Fibroblast of mammary gland (primary cell): ENCODE data around the gene ELANE.

ENCODE experiments used
- DNase-seq: peaks from one replicate; pipeline ENCODE4 v3.0.0-alpha.2; 2010; ENCODE audit warnings: low read depth
- H3K4me3 ChIP-seq: 2 replicates; pipeline ENCODE4 v1.5.1; 2011; ENCODE audit warnings: low read depth, mild to moderate bottlenecking, low read length, moderate library complexity; ENCODE audit not compliant: control insufficient read depth
- TF ChIP-seq, protein P1 (sequence below): conservative IDR thresholded peaks from 2 replicates; pipeline ENCODE4 v1.5.1; 2011; ENCODE audit warnings: low read depth, low read length, inconsistent platforms; ENCODE audit not compliant: control insufficient read depth, insufficient read depth

The ELANE gene

DNA sequence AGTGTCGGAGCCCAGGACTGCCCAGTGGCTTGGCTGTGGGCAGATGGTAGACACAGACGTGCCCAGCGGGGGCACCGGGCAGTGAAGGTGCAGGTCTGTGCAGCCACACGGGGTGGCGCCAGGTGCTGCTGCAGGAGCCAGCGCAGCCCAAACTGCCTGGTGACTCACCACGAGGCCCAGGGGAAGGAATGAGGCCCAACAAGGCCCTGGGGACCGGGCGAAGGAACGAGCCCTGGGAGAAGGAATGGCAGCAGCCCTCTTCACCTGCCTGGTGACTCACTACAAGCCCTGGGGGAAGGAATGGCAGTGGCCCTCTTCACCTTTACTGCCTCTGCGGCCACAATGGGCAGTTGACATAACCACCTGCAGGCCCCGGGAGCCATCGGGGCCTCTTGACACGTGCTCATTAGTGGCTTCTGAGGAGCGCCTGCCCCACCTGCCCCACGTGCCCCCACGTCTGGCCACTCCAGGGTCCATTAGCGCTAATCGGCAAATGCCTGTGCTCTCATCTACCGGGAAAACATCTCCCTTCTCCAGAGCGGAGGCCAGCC lies 31.6 kb downstream of the ELANE start:
- TF ChIP-seq, protein P1, sequence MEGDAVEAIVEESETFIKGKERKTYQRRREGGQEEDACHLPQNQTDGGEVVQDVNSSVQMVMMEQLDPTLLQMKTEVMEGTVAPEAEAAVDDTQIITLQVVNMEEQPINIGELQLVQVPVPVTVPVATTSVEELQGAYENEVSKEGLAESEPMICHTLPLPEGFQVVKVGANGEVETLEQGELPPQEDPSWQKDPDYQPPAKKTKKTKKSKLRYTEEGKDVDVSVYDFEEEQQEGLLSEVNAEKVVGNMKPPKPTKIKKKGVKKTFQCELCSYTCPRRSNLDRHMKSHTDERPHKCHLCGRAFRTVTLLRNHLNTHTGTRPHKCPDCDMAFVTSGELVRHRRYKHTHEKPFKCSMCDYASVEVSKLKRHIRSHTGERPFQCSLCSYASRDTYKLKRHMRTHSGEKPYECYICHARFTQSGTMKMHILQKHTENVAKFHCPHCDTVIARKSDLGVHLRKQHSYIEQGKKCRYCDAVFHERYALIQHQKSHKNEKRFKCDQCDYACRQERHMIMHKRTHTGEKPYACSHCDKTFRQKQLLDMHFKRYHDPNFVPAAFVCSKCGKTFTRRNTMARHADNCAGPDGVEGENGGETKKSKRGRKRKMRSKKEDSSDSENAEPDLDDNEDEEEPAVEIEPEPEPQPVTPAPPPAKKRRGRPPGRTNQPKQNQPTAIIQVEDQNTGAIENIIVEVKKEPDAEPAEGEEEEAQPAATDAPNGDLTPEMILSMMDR: no peak
- H3K4me3 ChIP-seq: no peak overlapping the region
- DNase-seq: no peak

DNA sequence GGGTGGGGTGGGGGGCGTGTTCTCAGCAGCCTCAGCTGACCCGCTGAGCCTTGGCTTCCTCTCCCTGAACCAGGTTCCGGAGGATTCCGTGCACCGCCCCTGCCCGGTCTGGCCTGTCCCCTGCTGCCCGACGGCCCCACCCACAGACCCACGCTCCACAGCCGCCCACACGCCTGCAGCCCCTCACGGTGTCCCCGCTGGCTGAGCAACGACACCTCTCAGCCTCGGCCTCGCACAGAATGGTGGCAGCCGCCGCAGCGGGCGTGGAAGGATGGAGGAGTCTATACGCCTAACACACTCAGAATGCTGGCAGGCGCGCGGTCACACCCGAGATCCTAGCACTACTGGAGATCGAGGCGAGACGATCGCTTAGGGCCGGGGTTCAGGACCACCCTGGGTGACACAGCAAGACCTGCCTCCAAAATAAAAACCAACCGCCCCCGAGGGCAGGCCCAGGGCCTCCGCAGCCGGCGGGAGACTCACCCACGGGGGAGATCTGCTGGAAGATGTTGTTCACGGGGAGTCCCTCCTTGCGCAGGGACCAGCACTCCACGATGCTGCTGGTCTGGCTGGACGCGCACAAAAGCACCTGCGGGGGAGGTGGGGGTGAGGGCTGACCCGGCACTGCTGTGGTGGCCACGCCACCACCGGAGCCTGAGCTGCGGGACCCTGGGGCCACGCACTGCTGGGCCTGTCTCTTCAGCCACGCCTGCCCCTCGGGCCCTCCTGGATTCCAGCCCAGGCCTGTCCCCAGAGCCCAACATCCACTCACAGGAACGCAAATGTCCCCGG lies 32.5 kb downstream of the ELANE start:
- TF ChIP-seq, protein P1: no peak
- DNase-seq: no peak

DNA sequence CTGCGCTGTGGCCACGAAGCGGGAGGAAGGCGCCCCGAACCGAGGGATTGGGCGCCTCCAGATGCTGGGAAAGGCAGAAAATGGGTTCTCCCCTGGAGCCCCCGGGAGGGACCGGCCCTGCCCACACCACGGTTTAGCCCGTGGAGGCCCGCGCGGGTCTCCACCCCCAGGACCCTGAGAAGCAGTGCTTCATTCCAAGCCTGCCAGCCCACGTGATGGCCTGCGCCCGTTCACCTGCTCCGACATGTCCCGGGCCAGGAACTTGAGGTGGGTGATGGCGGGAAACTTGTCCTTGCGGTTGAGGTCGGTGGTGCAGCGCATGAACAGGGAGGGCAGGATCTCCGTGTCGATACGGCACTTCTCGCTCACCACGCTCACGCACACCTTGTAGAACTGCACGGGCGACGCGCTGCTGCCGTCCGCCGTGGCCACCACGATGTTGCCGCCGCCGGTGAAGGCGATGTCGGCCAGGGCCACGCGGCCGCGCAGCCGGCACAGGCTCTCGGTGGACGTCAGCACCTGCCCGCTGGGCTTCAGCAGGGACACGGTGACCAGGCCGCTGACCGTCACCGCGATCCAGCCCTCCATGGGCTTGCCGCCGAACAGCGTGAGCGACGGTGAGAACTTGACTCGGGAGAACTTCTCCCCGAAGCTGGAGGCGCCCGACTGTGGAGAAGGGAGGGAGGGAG lies 33.6 kb downstream of the ELANE start:
- H3K4me3 ChIP-seq: no peak overlapping the region
- TF ChIP-seq, protein P1: no peak
- no peak for DNase-seq

More for the DNA sequence above, 32.5 kb downstream of the ELANE start:
- no peak overlapping the region for H3K4me3 ChIP-seq

DNA sequence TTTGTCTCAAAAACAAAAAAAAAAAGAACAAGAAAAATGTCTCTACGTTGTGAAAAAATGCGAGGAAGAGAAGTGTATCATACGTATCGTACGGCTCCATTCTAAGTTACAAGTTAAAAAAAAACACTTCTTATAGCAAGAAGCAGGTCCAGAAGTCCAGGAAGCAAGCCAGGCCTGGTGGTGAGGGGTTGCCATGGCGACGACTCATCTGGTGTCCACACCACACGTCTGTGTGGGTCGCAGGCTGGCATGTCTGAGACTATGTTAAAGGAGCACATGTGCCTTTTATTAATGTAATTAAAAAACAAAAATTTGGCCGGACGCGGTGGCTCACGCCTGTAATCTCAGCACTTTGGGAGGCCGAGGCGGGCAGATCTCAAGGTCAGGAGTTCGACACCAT lies 35.0 kb downstream of the ELANE start:
- DNase-seq: peak; percentile 70
- H3K4me3 ChIP-seq: no peak overlapping the region
- TF ChIP-seq, protein P1: no peak

DNA sequence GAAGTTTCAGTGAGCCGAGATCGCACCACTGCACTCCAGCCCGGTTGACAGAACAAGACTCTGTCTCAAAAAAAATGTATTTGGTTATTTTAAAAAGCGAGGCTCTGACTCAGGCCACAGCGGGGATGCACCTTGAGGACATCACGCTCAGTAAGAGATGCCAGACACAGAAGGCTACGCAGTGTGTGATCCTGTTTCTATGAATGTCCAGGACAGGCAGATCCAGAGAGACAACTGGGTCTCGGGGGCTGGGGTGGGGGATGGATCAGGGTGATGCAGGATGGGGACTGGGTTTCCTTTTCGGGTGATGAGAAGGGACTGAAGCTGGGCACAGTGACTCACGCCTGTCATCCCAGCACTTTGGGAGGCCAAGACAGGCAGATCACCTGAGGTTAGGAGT lies 35.5 kb downstream of the ELANE start:
- no peak overlapping the region for H3K4me3 ChIP-seq
- no peak for DNase-seq
- TF ChIP-seq, protein P1: no peak

DNA sequence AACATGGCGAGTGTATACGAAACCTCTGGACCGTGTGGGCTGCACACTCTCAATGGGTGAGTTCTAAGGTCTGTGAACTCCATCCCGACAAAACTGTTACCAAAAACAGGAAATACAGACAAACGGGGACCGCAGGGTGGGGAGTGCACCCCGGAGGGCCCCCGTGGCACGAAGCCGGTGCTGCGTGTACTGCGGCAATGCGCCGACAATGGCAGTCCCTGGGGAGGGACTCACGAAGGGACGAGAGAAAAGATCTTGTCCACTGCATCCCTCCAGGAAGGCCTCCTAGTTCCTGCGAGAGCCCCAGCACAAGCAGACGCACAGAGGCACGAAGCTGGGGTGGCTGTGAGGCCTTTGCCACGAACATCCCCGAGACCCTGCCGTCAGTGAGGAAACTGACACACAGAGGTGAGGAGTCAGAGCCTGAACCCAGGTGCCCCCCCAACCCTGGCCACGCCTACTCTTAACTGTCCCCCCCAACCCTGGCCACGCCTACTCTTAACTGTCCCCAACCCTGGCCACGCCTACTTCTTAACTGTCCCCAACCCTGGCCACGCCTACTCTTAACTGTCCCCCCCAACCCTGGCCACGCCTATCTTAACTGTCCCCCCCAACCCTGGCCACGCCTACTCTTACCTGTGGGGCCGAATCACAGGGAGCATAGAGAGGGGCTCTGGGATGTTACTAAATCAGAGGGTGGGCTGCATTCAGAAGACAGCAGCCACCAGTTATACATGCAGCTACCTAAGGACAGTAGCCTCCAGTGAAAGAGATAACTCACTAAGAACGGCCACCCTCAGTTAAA lies 36.7 kb downstream of the ELANE start:
- no peak overlapping the region for H3K4me3 ChIP-seq
- TF ChIP-seq, protein P1: no peak
- DNase-seq: no peak
